ENCODE data around the gene DHODH.
"Not testable (repeated sequence)": the region's sequence is repeated elsewhere in the genome, so short reads cannot be mapped to it uniquely, and the experiment has no call there.

Gene DHODH

GRCh38 chr16:72050769-72051464, 42.4 kb downstream of the DHODH start:
- H3K4me3 ChIP-seq (ENCODE audit: low read depth in 1 of 2, low read length in 2 of 2): no peak overlapping the region
- peaks cover 0 to 6% of the 10 kb centered on the region in 2 donors for H3K9me3 ChIP-seq (ENCODE audit: control insufficient read depth in 1 of 2, low read length in 2 of 2)
- H3K27ac ChIP-seq (ENCODE audit: low read depth, low read length): no peak overlapping the region
- H3K4me1 ChIP-seq (ENCODE audit: control insufficient read depth in 1 of 2, insufficient read depth in 2 of 2, low read length in 2 of 2): no peaks in the 10 kb centered on the region
- H3K36me3 ChIP-seq (ENCODE audit: control insufficient read depth in 1 of 2, insufficient read depth in 2 of 2, low read length in 2 of 2): no peaks in the 10 kb centered on the region
- H3K9ac ChIP-seq (ENCODE audit: low read depth in 1 of 2, low read length in 2 of 2): no peak overlapping the region
- H3K27me3 ChIP-seq (ENCODE audit: control insufficient read depth in 1 of 2, insufficient read depth in 2 of 2, low read length in 2 of 2): no peaks in the 10 kb centered on the region

GRCh38 chr16:72051818-72052217, 43.3 kb downstream of the DHODH start:
- Histone ChIP-seq H3K4me3 (ENCODE audit: low read depth in 1 of 2, low read length in 2 of 2) (no peak overlapping the region), H3K9me3 (ENCODE audit: control insufficient read depth in 1 of 2, low read length in 2 of 2) (peaks cover 0 to 6% of the 10 kb centered on the region in 2 donors), H3K36me3 (ENCODE audit: control insufficient read depth in 1 of 2, insufficient read depth in 2 of 2, low read length in 2 of 2) (no peaks in the 10 kb centered on the region), H3K27ac (ENCODE audit: low read depth, low read length) (no peak overlapping the region), H3K4me1 (ENCODE audit: control insufficient read depth in 1 of 2, insufficient read depth in 2 of 2, low read length in 2 of 2) (no peaks in the 10 kb centered on the region), H3K27me3 (ENCODE audit: control insufficient read depth in 1 of 2, insufficient read depth in 2 of 2, low read length in 2 of 2) (no peaks in the 10 kb centered on the region), H3K9ac (ENCODE audit: low read depth in 1 of 2, low read length in 2 of 2) (no peak overlapping the region)

- not testable (repeated sequence) for H3K9ac ChIP-seq (ENCODE audit: low read depth in 1 of 2, low read length in 2 of 2); H3K27ac ChIP-seq (ENCODE audit: low read depth, low read length); H3K9me3 ChIP-seq (ENCODE audit: control insufficient read depth in 1 of 2, low read length in 2 of 2); H3K4me3 ChIP-seq (ENCODE audit: low read depth in 1 of 2, low read length in 2 of 2); H3K36me3 ChIP-seq (ENCODE audit: control insufficient read depth in 1 of 2, insufficient read depth in 2 of 2, low read length in 2 of 2); H3K4me1 ChIP-seq (ENCODE audit: control insufficient read depth in 1 of 2, insufficient read depth in 2 of 2, low read length in 2 of 2); H3K27me3 ChIP-seq (ENCODE audit: control insufficient read depth in 1 of 2, insufficient read depth in 2 of 2, low read length in 2 of 2)
Observed at GRCh38 chr16:72054254-72054847, 45.8 kb downstream of the DHODH start, which contains the start of gene HP. Gene HP, plus strand, starts transcription at chr16:72054505. Its CDS starts 148 bp downstream, at chr16:72054653.

GRCh38 chr16:72055911-72056310, 47.4 kb downstream of the DHODH start:
- H3K4me3 ChIP-seq (ENCODE audit: low read depth in 1 of 2, low read length in 2 of 2): no peak overlapping the region
- no peak overlapping the region for H3K27ac ChIP-seq (ENCODE audit: low read depth, low read length)
- no peaks in the 10 kb centered on the region for H3K4me1 ChIP-seq (ENCODE audit: control insufficient read depth in 1 of 2, insufficient read depth in 2 of 2, low read length in 2 of 2)
- no peak overlapping the region for H3K9ac ChIP-seq (ENCODE audit: low read depth in 1 of 2, low read length in 2 of 2)
- no peaks in the 10 kb centered on the region for H3K9me3 ChIP-seq (ENCODE audit: control insufficient read depth in 1 of 2, low read length in 2 of 2)
- no peaks in the 10 kb centered on the region for H3K36me3 ChIP-seq (ENCODE audit: control insufficient read depth in 1 of 2, insufficient read depth in 2 of 2, low read length in 2 of 2)
- H3K27me3 ChIP-seq (ENCODE audit: control insufficient read depth in 1 of 2, insufficient read depth in 2 of 2, low read length in 2 of 2): no peaks in the 10 kb centered on the region

- H3K9me3 ChIP-seq (ENCODE audit: control insufficient read depth in 1 of 2, low read length in 2 of 2); H3K4me1 ChIP-seq (ENCODE audit: control insufficient read depth in 1 of 2, insufficient read depth in 2 of 2, low read length in 2 of 2); H3K36me3 ChIP-seq (ENCODE audit: control insufficient read depth in 1 of 2, insufficient read depth in 2 of 2, low read length in 2 of 2); H3K9ac ChIP-seq (ENCODE audit: low read depth in 1 of 2, low read length in 2 of 2); H3K4me3 ChIP-seq (ENCODE audit: low read depth in 1 of 2, low read length in 2 of 2); H3K27ac ChIP-seq (ENCODE audit: low read depth, low read length); H3K27me3 ChIP-seq (ENCODE audit: control insufficient read depth in 1 of 2, insufficient read depth in 2 of 2, low read length in 2 of 2): not testable (repeated sequence)
Observed at GRCh38 chr16:72057313-72057712, 48.8 kb downstream of the DHODH start.

- H3K9me3 ChIP-seq (ENCODE audit: control insufficient read depth in 1 of 2, low read length in 2 of 2): not testable (repeated sequence)
Observed at GRCh38 chr16:72059060-72059459, 50.5 kb downstream of the DHODH start.

GRCh38 chr16:72060405-72060804, 51.9 kb downstream of the DHODH start:
- H3K4me1 ChIP-seq (ENCODE audit: control insufficient read depth in 1 of 2, insufficient read depth in 2 of 2, low read length in 2 of 2): no peaks in the 10 kb centered on the region

More at GRCh38 chr16:72059060-72059459, 50.5 kb downstream of the DHODH start:
- not testable (repeated sequence) for H3K27me3 ChIP-seq (ENCODE audit: control insufficient read depth in 1 of 2, insufficient read depth in 2 of 2, low read length in 2 of 2); H3K9ac ChIP-seq (ENCODE audit: low read depth in 1 of 2, low read length in 2 of 2); H3K4me1 ChIP-seq (ENCODE audit: control insufficient read depth in 1 of 2, insufficient read depth in 2 of 2, low read length in 2 of 2); H3K27ac ChIP-seq (ENCODE audit: low read depth, low read length); H3K36me3 ChIP-seq (ENCODE audit: control insufficient read depth in 1 of 2, insufficient read depth in 2 of 2, low read length in 2 of 2); H3K4me3 ChIP-seq (ENCODE audit: low read depth in 1 of 2, low read length in 2 of 2)

GRCh38 chr16:72061564-72061963, 53.0 kb downstream of the DHODH start:
- H3K4me3 ChIP-seq (ENCODE audit: low read depth in 1 of 2, low read length in 2 of 2): no peak overlapping the region
- no peak overlapping the region for H3K9ac ChIP-seq (ENCODE audit: low read depth in 1 of 2, low read length in 2 of 2)
- no peaks in the 10 kb centered on the region for H3K27me3 ChIP-seq (ENCODE audit: control insufficient read depth in 1 of 2, insufficient read depth in 2 of 2, low read length in 2 of 2)
- H3K9me3 ChIP-seq (ENCODE audit: control insufficient read depth in 1 of 2, low read length in 2 of 2): no peaks in the 10 kb centered on the region
- no peaks in the 10 kb centered on the region for H3K4me1 ChIP-seq (ENCODE audit: control insufficient read depth in 1 of 2, insufficient read depth in 2 of 2, low read length in 2 of 2)
- H3K36me3 ChIP-seq (ENCODE audit: control insufficient read depth in 1 of 2, insufficient read depth in 2 of 2, low read length in 2 of 2): peaks cover 0 to 3% of the 10 kb centered on the region in 2 donors
- H3K27ac ChIP-seq (ENCODE audit: low read depth, low read length): no peak overlapping the region

More at GRCh38 chr16:72060405-72060804, 51.9 kb downstream of the DHODH start:
- peaks cover 0 to 3% of the 10 kb centered on the region in 2 donors for H3K36me3 ChIP-seq (ENCODE audit: control insufficient read depth in 1 of 2, insufficient read depth in 2 of 2, low read length in 2 of 2)
- H3K27me3 ChIP-seq (ENCODE audit: control insufficient read depth in 1 of 2, insufficient read depth in 2 of 2, low read length in 2 of 2): no peaks in the 10 kb centered on the region
- no peak overlapping the region for H3K9ac ChIP-seq (ENCODE audit: low read depth in 1 of 2, low read length in 2 of 2)
- no peak overlapping the region for H3K27ac ChIP-seq (ENCODE audit: low read depth, low read length)
- H3K9me3 ChIP-seq (ENCODE audit: control insufficient read depth in 1 of 2, low read length in 2 of 2): no peaks in the 10 kb centered on the region
- no peak overlapping the region for H3K4me3 ChIP-seq (ENCODE audit: low read depth in 1 of 2, low read length in 2 of 2)

GRCh38 chr16:72064361-72064894, 55.9 kb downstream of the DHODH start:
- Histone ChIP-seq H3K27me3 (ENCODE audit: control insufficient read depth in 1 of 2, insufficient read depth in 2 of 2, low read length in 2 of 2) (no peaks in the 10 kb centered on the region), H3K27ac (ENCODE audit: low read depth, low read length) (no peak overlapping the region), H3K4me3 (ENCODE audit: low read depth in 1 of 2, low read length in 2 of 2) (no peak overlapping the region), H3K9me3 (ENCODE audit: control insufficient read depth in 1 of 2, low read length in 2 of 2) (no peaks in the 10 kb centered on the region), H3K36me3 (ENCODE audit: control insufficient read depth in 1 of 2, insufficient read depth in 2 of 2, low read length in 2 of 2) (peaks cover 0 to 3% of the 10 kb centered on the region in 2 donors), H3K4me1 (ENCODE audit: control insufficient read depth in 1 of 2, insufficient read depth in 2 of 2, low read length in 2 of 2) (no peaks in the 10 kb centered on the region), H3K9ac (ENCODE audit: low read depth in 1 of 2, low read length in 2 of 2) (no peak overlapping the region)

GRCh38 chr16:72066747-72067146, 58.2 kb downstream of the DHODH start:
- Histone ChIP-seq H3K36me3 (ENCODE audit: control insufficient read depth in 1 of 2, insufficient read depth in 2 of 2, low read length in 2 of 2) (peaks cover 0 to 3% of the 10 kb centered on the region in 2 donors), H3K4me3 (ENCODE audit: low read depth in 1 of 2, low read length in 2 of 2) (no peak overlapping the region), H3K4me1 (ENCODE audit: control insufficient read depth in 1 of 2, insufficient read depth in 2 of 2, low read length in 2 of 2) (no peaks in the 10 kb centered on the region), H3K9ac (ENCODE audit: low read depth in 1 of 2, low read length in 2 of 2) (no peak overlapping the region), H3K9me3 (ENCODE audit: control insufficient read depth in 1 of 2, low read length in 2 of 2) (no peaks in the 10 kb centered on the region), H3K27me3 (ENCODE audit: control insufficient read depth in 1 of 2, insufficient read depth in 2 of 2, low read length in 2 of 2) (no peaks in the 10 kb centered on the region), H3K27ac (ENCODE audit: low read depth, low read length) (no peak overlapping the region)
